Right lobe of liver (tissue), 6 donors: ENCODE measurements around the gene CHIT1. TPM values are rescaled to one million over a fixed set of nuclear protein-coding genes. Genes with fewer than 3 reads are reported as not detected.

Source experiments
- ATAC-seq, 4 donors: fragments of 200-7000 bp; cut with Tn5 transposase; one replicate each; pipeline ENCODE4 v1.9.1; 2020; ENCODE audit warnings: mild to moderate bottlenecking in 4 of 4, moderate library complexity in 4 of 4
- DNase-seq, 3 donors: peaks; one replicate each; pipeline ENCODE4 v3.0.0-alpha.2; 2020
- H3K27ac ChIP-seq, 3 donors: fragments of 200-600 bp; one replicate each; pipeline ENCODE4 v1.8.0; 2022
- H3K27me3 ChIP-seq, 2 donors: fragments of 200-600 bp; one replicate each; pipeline ENCODE4 v1.8.0; 2022
- H3K36me3 ChIP-seq, 4 donors: fragments of 200-600 bp; sonication (generic) in 1 of 4; one replicate each; pipeline versions ENCODE4 v1.5.1 to v1.8.0; 2017 to 2022; ENCODE audit warnings: control low read depth in 1 of 4
- H3K4me1 ChIP-seq, 4 donors: fragments of 200-600 bp; sonication (generic) in 1 of 4; one replicate each; pipeline versions ENCODE4 v1.5.1 to v1.8.0; 2017 to 2022; ENCODE audit warnings: control low read depth in 1 of 4
- H3K4me3 ChIP-seq, 3 donors: fragments of 200-600 bp; one replicate each; pipeline ENCODE4 v1.8.0; 2022
- H3K9me3 ChIP-seq, 4 donors: fragments of 200-600 bp; sonication (generic) in 1 of 4; one replicate each; pipeline versions ENCODE4 v1.5.1 to v1.8.0; 2017 to 2022; ENCODE audit warnings: control low read depth in 1 of 4
- POLR2A ChIP-seq: fragments of 450-650 bp; IDR thresholded peaks from one replicate; pipeline ENCODE4 v1.6.1; 2017; ENCODE audit warnings: antibody characterized with exemption, mild to moderate bottlenecking
- WGBS: methylation state at CpG from one replicate; pipeline ENCODE4 v1.1.6; 2018; ENCODE audit warnings: low coverage, low lambda C conversion rate; ENCODE audit not compliant: insufficient coverage; ENCODE audit errors: missing lambda C conversion rate; 5-methylcytosine and 5-hydroxymethylcytosine counted together
- intact Hi-C, 2 donors: fragments of 100-400 bp; cut with DNase I; formaldehyde crosslinking; loops; one replicate each; pipeline versions ENCODE4 v1.11.2 to v1.14.1; 2022
- total RNA-seq, 6 experiments: library from RNA; depleted of rRNA in 2 of 6; stranded (reverse); fragments of >200 nt in 2 of 6; fragmentation: NEBNext Ultra II Directional in 3 of 6; extraction: Animal tissue kit (Norgen Biotek cat#: 25700) in 3 of 6; gene quantifications; one replicate each; pipeline versions ENCODE4 v1.1.0 to v1.2.4, GENCODE V29; 2016 to 2023
- TF ChIP-seq, protein P1 (sequence below), 4 donors: fragments of 200-600 bp in 3 of 4; fragments of 450-650 bp in 1 of 4; IDR thresholded peaks; one replicate each; pipeline versions ENCODE4 v1.5.1 to v1.8.0; 2016 to 2022; ENCODE audit warnings: antibody characterized with exemption in 4 of 4, mild to moderate bottlenecking in 2 of 4
- donor health status: DM: no; HTN: yes; CAD: no.
- donor health status: DM: no; HTN: no; CAD: no.
- donor health status: DM: no; HTN: no; CAD: no.
- donor health status: DM: no; HTN: yes; CAD: no.
- donor health status: DM: no; HTN: yes; CAD: no.

CHIT1 gene
- total RNA-seq, 6 experiments from 2014 or later, result 0.46 to 0.61 (median 0.46) TPM; not detected in 3

DNA sequence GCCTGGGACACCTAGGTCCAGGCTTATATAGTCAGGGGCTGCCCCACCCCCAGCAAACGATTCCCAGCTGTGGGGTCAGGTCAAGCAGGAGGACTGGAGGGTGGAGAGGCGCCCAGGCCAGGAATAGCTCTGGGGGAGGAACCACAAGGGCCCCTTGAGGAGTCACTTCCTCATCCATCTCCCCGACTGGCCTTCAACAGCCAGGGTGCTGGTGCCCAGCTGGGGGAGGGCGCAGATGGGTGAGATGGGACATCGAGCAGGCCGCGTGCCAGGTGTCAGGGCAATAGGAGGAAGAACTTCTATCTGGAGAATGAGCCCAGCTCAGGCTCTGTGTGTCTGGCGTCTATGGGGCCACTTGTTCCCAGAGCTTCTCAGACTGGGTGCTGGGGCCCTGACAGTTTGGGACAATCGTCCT, 53.6 kb downstream of the CHIT1 start:
- ATAC-seq (peak; percentile 6 to 28 (median 8)), DNase-seq (no peak)
- intact Hi-C loops, result no loop called here
- Histone ChIP-seq H3K4me3 (no peak overlapping the region), H3K27ac (no peak overlapping the region), H3K27me3 (no peaks in the 10 kb centered on the region), H3K36me3 (no peaks in the 10 kb centered on the region), H3K9me3 (no peaks in the 10 kb centered on the region), H3K4me1 (no peaks in the 10 kb centered on the region)
- TF ChIP-seq, protein P1, sequence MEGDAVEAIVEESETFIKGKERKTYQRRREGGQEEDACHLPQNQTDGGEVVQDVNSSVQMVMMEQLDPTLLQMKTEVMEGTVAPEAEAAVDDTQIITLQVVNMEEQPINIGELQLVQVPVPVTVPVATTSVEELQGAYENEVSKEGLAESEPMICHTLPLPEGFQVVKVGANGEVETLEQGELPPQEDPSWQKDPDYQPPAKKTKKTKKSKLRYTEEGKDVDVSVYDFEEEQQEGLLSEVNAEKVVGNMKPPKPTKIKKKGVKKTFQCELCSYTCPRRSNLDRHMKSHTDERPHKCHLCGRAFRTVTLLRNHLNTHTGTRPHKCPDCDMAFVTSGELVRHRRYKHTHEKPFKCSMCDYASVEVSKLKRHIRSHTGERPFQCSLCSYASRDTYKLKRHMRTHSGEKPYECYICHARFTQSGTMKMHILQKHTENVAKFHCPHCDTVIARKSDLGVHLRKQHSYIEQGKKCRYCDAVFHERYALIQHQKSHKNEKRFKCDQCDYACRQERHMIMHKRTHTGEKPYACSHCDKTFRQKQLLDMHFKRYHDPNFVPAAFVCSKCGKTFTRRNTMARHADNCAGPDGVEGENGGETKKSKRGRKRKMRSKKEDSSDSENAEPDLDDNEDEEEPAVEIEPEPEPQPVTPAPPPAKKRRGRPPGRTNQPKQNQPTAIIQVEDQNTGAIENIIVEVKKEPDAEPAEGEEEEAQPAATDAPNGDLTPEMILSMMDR (IDR thresholded peaks at IDR 0.05), result no peak
- no peak for TF ChIP-seq POLR2A
- 10% methylated on average over 2 of the region's 9 CpGs for WGBS

DNA sequence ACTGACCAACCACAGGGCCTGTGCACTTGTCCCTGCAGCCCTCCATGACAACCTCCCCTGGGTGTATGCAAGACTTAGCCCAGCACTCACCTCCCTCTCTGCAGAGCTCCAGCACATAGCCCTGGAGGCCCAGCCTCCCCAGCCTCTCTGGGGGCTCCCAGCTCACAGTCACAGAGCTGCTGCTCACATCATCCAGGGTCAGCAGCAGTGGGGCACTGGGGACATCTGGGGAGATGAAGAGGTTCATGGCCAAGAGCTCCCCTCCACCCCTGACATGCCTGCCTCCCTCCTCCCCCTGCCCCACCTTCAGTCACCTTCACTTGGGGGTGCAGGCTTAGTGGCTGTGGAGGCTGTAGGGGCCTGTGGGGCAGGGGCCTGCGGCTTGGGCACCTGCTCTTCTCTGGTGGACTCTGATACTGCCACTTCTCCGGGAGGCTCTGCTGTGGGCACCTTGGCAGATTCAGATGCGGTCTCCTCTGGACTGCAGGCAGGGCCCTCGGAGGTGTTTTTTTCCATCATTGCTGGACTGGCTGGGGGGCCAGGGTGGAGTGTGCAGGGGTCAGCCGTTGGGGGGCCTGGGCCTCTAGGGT, 54.1 kb downstream of the CHIT1 start, which contains the start of gene MYBPH:
MYBPH (minus strand) TSS at position 590 of the 590 bp plus-strand sequence; CDS start at position 519, 71 bp downstream.
- H3K36me3 ChIP-seq, result no peaks in the 10 kb centered on the region
- 0% methylated on average over 1 of the region's 5 CpGs for WGBS
- no peaks in the 10 kb centered on the region for H3K27me3 ChIP-seq
- H3K9me3 ChIP-seq, result no peaks in the 10 kb centered on the region
- DNase-seq (no peak), ATAC-seq (no peak)
- intact Hi-C loops, result no loop called here
- H3K4me1 ChIP-seq, result no peaks in the 10 kb centered on the region
- H3K27ac ChIP-seq, result no peak within 1 kb of the TSS
- H3K4me3 ChIP-seq, result no peak within 1 kb of the TSS
- TF ChIP-seq POLR2A, result no peak
- TF ChIP-seq, protein P1 (IDR thresholded peaks at IDR 0.05), result no peak

DNA sequence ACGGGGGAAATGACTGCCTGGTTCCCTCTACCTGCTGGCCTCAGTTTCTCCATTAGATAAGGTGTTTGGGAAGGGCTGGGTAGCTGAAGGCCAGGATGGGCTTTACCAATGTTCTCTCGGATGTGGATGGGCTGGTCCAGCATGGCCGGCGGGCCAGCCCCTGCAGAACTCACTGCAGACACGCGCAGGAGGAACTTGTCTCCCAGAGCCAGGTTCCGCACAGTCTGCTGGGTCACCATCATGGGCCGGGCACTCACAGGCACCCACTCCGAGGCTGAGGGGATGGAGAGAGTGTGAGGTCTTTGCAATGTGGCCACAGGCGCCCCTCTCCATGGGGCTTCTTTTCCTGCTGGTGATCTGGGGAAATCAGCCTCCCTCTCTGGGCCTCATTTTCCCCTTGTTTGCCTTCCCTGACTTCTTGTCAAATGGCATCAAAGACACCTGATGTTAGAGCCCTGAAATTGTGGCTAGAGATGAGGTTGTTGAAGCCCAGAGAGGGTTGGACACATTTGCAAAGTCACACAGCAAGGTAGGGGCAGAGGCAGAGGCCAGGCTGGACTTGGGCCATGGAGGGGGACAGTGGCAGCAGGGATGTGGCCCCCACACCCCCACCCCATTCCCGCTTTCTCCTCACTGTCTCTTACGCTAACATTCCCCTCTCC, 55.0 kb downstream of the CHIT1 start:
- no peaks in the 10 kb centered on the region for H3K4me1 ChIP-seq
- TF ChIP-seq, protein P1 (IDR thresholded peaks at IDR 0.05), result no peak
- TF ChIP-seq POLR2A, result no peak
- no peak overlapping the region for H3K27ac ChIP-seq
- 81% methylated on average over 3 of the region's 12 CpGs for WGBS
- H3K9me3 ChIP-seq, result no peaks in the 10 kb centered on the region
- H3K4me3 ChIP-seq, result no peak overlapping the region
- no peak for DNase-seq
- H3K36me3 ChIP-seq, result no peaks in the 10 kb centered on the region
- H3K27me3 ChIP-seq, result no peaks in the 10 kb centered on the region
- ATAC-seq, result no peak
- intact Hi-C loops, result no loop called here

DNA sequence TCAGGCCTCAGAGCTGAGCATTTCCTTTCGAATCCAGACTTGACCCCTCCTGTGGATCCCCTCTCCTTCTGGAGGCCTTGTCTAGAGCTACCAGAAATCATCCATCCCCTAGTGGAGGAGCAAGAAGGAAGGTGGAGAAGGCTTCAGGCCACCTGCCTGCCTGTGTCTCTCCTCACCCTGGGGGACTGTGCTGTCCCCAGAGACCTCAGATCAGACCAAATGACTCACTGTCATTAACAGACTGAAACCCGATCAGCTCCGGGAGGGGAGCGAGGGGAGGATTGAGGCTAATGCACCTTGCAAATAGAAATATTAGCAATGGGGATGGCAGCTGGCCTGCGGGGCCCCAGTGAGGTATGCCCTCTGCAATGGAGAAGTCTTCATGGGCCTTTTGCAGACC, 55.9 kb downstream of the CHIT1 start:
- DNase-seq (no peak), ATAC-seq (no peak)
- WGBS, result 71% methylated on average over 4 of the region's 5 CpGs
- intact Hi-C loops, result no loop called here
- Histone ChIP-seq H3K27ac (no peak overlapping the region), H3K27me3 (no peaks in the 10 kb centered on the region), H3K4me1 (no peaks in the 10 kb centered on the region), H3K36me3 (no peaks in the 10 kb centered on the region), H3K4me3 (no peak overlapping the region), H3K9me3 (no peaks in the 10 kb centered on the region)
- TF ChIP-seq POLR2A, result no peak
- TF ChIP-seq, protein P1 (IDR thresholded peaks at IDR 0.05), result no peak
